Stimulated activated CD4-positive, alpha-beta T cell treated with anti-CD3 and anti-CD28 coated beads, Interleukin-15, amount 100 ng/mL, for 24 hours (primary cell): Measurements from ENCODE around the gene PAQR9.

Experiments
- DNase-seq: peaks from one replicate; pipeline ENCODE4 v3.0.0-alpha.2; 2020

The PAQR9 gene

GRCh38 chr3:142913432-142913831 lies 50.0 kb downstream of the PAQR9 start:
- DNase-seq, result no peak

DNA sequence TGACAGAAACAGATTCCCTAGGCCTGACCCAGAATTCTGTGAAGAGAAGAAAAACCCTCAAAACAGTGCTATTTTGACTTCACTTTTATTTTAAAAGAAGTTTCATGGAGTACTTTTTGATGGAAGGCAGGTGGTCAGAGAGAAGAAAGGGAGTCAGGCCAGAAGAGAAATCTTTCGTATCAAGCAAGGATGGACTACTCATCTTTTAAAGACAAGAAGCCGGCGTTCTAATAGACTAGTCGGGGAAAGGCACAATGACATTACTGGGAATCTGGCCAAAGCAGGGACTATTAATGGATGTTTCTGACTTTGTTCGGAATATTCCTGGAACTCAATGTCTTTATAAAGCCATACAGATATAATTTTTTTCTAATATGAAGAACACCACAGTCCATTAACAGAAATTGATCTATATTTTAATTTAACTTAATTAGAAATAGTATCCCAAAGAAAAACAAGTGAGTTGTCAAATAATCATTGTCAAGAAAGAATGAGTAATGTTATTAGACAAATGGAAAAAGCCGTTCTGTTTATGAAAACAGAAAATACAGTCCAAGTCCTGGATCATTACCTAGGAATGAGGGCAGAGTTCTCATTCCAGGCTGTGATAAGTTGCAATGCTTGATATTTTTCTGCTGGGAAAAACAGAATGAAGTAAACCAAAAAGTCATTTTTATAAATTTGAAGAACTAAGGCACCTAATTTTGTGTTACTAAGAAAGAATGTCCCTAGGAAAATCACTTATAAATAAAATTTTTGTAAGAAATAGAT lies 50.9 kb downstream of the PAQR9 start:
- DNase-seq, result no peak
